Measurements from ENCODE around the gene OR4N2. TPM values are rescaled to one million over a fixed set of nuclear protein-coding genes. Genes with fewer than 3 reads are reported as not detected.
"Not testable (repeated sequence)": the region's sequence is repeated elsewhere in the genome, so short reads cannot be mapped to it uniquely, and the experiment has no call there.

OR4N2 gene
- total RNA-seq, 1 donor from 2014 or later = not detected

DNA sequence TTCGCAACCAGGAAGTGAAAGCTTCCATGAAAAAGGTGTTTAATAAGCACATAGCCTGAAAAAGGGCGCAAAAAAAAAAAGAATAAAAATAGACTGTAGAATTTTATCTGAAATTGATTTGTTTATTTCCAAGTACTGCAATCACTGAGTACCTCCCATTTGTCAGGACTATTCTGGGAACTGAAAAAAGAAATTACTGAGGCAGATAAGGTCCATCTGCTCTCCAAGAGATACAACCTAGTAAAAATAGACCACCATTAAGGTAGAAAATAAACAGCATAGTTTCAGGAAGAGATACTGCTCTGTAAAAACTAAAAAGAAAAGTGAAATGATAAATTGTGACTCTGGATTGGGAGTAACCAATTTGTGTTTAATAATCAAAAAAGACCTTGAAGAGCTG lies 24.7 kb downstream of the OR4N2 start:
- H3K4me3 ChIP-seq (ENCODE audit: low read length in 3 of 3) = no peak overlapping the region
- H3K27me3 ChIP-seq (ENCODE audit: control insufficient read depth in 3 of 3, insufficient read depth in 3 of 3, low read length in 3 of 3) = no peaks in the 10 kb centered on the region
- no peaks in the 10 kb centered on the region for H3K36me3 ChIP-seq (ENCODE audit: control insufficient read depth in 3 of 3, insufficient read depth in 3 of 3, low read length in 3 of 3)
- H3K4me1 ChIP-seq (ENCODE audit: control insufficient read depth in 3 of 3, insufficient read depth in 3 of 3, low read length in 3 of 3) = no peaks in the 10 kb centered on the region
- no peak overlapping the region for H3K27ac ChIP-seq (ENCODE audit: low read depth, low read length)
- no peak overlapping the region for H3K9ac ChIP-seq (ENCODE audit: low read depth in 1 of 3, low read length in 3 of 3)
- peaks cover 0 to 3% (median 2%) of the 10 kb centered on the region in 3 donors for H3K9me3 ChIP-seq (ENCODE audit: control insufficient read depth in 3 of 3, low read length in 3 of 3)

DNA sequence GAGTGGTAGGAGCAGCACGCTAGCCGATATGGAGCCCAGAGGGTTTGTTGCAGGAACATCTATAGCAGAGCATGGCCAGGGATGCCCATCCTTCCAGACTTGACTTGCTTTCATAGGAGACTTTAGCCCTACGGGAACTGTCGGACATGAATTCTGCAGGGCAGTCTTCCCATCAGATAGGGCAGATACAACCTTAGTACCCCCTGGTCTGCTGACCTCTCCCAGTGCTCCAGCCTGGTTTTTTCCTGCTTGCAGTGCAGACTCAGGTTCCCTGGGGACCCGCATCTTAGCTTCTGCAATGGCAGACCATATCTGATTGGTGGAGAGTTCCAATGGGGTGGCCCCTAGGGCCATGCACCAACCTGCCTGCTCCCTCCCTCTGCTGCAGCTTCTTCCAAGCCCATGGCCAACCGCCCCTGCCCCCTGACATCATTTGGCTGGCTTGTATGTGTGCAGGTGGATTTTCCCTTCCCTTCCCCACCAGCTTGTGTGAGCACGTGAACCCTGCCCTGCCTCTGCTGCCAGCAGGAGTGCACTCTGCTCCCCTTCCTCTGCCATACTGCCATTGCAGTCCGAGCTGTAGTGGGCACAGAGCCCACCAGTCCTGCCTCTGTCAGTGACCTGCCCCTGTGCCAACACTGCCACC lies 30.8 kb downstream of the OR4N2 start:
- not testable (repeated sequence) for H3K4me1 ChIP-seq (ENCODE audit: control insufficient read depth in 3 of 3, insufficient read depth in 3 of 3, low read length in 3 of 3); H3K4me3 ChIP-seq (ENCODE audit: low read length in 3 of 3); H3K9ac ChIP-seq (ENCODE audit: low read depth in 1 of 3, low read length in 3 of 3); H3K27ac ChIP-seq (ENCODE audit: low read depth, low read length); H3K27me3 ChIP-seq (ENCODE audit: control insufficient read depth in 3 of 3, insufficient read depth in 3 of 3, low read length in 3 of 3); H3K36me3 ChIP-seq (ENCODE audit: control insufficient read depth in 3 of 3, insufficient read depth in 3 of 3, low read length in 3 of 3); H3K9me3 ChIP-seq (ENCODE audit: control insufficient read depth in 3 of 3, low read length in 3 of 3)

DNA sequence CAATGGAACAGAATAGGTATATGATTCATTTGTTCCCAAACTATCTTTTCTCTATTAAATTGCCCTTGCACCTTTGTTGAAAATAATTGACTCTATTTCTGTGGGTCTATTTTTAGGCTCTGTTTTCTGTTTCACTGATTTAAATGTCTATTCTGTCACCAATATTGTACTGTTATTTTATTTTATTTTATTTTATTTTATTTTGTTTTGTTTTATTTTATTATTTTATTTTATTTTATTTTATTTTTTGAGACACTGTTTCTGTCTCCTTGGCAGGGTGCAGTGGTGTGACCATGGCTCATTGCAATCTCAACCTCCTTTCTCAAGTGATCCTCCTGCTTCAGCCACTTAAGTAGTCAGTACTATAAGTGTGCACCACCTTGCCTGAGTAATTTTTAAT lies 34.9 kb downstream of the OR4N2 start:
- no peaks in the 10 kb centered on the region for H3K27me3 ChIP-seq (ENCODE audit: control insufficient read depth in 3 of 3, insufficient read depth in 3 of 3, low read length in 3 of 3)
- no peaks in the 10 kb centered on the region for H3K4me1 ChIP-seq (ENCODE audit: control insufficient read depth in 3 of 3, insufficient read depth in 3 of 3, low read length in 3 of 3)
- H3K9ac ChIP-seq (ENCODE audit: low read depth in 1 of 3, low read length in 3 of 3) = no peak overlapping the region
- no peak overlapping the region for H3K27ac ChIP-seq (ENCODE audit: low read depth, low read length)
- no peaks in the 10 kb centered on the region for H3K36me3 ChIP-seq (ENCODE audit: control insufficient read depth in 3 of 3, insufficient read depth in 3 of 3, low read length in 3 of 3)
- no peak overlapping the region for H3K4me3 ChIP-seq (ENCODE audit: low read length in 3 of 3)
- peaks cover 0 to 5% (median 2%) of the 10 kb centered on the region in 3 donors for H3K9me3 ChIP-seq (ENCODE audit: control insufficient read depth in 3 of 3, low read length in 3 of 3)

DNA sequence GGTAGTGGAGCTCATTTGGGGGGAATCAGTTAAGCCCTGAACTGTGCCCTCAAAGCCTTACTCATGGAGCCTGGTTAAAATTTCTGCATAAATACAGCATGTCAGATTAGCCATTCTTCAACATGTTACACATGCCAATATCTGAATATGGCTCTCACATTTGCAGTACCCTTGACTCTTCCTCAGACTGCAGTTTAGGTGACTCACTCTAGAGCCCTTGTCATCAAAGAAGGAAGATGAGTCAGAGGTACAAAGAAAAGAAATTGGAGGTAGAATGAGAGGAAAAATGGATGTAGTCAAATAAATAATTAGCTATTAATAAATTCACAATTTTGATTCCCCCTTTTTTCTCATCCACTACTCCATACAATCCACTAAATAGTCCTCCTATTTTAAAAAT lies 47.8 kb downstream of the OR4N2 start:
- Histone ChIP-seq H3K27me3 (ENCODE audit: control insufficient read depth in 3 of 3, insufficient read depth in 3 of 3, low read length in 3 of 3) (no peaks in the 10 kb centered on the region), H3K4me3 (ENCODE audit: low read length in 3 of 3) (no peak overlapping the region), H3K27ac (ENCODE audit: low read depth, low read length) (no peak overlapping the region), H3K9ac (ENCODE audit: low read depth in 1 of 3, low read length in 3 of 3) (no peak overlapping the region), H3K36me3 (ENCODE audit: control insufficient read depth in 3 of 3, insufficient read depth in 3 of 3, low read length in 3 of 3) (no peaks in the 10 kb centered on the region), H3K4me1 (ENCODE audit: control insufficient read depth in 3 of 3, insufficient read depth in 3 of 3, low read length in 3 of 3) (no peaks in the 10 kb centered on the region), H3K9me3 (ENCODE audit: control insufficient read depth in 3 of 3, low read length in 3 of 3) (peaks cover 0 to 3% (median 0%) of the 10 kb centered on the region in 3 donors)

DNA sequence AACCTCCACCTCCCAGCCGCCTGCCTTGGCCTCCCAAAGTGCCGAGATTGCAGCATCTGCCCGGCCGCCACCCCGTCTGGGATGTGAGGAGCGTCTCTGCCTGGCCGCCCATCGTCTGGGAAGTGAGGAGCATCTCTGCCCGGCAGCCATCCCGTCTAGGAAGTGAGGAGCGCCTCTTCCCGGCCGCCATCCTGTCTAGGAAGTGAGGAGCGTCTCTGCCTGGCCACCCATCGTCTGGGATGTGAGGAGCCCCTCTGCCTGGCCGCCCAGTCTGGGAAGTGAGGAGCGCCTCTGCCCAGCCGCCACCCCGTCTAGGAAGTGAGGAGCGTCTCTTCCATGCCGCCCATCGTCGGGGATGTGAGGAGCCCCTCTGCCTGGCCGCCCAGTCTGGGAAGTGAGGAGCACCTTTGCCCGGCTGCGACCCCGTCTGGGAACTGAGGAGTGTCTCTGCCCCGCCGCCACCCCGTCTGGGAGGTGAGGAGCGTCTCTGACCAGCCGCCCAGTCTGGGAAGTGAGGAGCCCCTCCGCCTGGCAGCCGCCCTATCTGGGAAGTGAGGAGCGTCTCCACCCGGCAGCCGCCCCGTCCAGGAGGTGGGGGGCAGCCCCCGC lies 62.6 kb downstream of the OR4N2 start:
- H3K4me1 ChIP-seq (ENCODE audit: control insufficient read depth in 3 of 3, insufficient read depth in 3 of 3, low read length in 3 of 3); H3K27ac ChIP-seq (ENCODE audit: low read depth, low read length); H3K9ac ChIP-seq (ENCODE audit: low read depth in 1 of 3, low read length in 3 of 3); H3K27me3 ChIP-seq (ENCODE audit: control insufficient read depth in 3 of 3, insufficient read depth in 3 of 3, low read length in 3 of 3); H3K9me3 ChIP-seq (ENCODE audit: control insufficient read depth in 3 of 3, low read length in 3 of 3); H3K36me3 ChIP-seq (ENCODE audit: control insufficient read depth in 3 of 3, insufficient read depth in 3 of 3, low read length in 3 of 3); H3K4me3 ChIP-seq (ENCODE audit: low read length in 3 of 3): not testable (repeated sequence)

DNA sequence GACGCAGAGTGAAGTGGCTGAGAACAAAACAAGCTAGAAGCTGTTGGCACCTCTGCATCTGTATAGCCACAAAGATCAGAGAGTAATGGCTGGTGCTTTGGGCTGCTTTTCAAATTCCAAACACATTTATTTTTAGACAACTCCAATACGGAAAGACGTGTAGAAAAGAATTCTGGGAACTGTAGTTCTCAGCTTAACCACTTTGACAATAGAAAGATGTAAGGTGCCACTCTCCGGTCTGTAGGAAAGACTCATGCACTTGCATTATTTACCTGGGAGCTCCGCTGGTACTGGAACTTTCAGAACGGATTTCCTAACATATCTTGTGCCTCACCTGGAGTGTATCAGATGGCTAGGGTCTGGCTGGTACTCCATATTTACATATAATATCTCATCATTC lies 69.6 kb downstream of the OR4N2 start:
- Histone ChIP-seq H3K27me3 (ENCODE audit: control insufficient read depth in 3 of 3, insufficient read depth in 3 of 3, low read length in 3 of 3) (no peaks in the 10 kb centered on the region), H3K4me1 (ENCODE audit: control insufficient read depth in 3 of 3, insufficient read depth in 3 of 3, low read length in 3 of 3) (no peaks in the 10 kb centered on the region)

DNA sequence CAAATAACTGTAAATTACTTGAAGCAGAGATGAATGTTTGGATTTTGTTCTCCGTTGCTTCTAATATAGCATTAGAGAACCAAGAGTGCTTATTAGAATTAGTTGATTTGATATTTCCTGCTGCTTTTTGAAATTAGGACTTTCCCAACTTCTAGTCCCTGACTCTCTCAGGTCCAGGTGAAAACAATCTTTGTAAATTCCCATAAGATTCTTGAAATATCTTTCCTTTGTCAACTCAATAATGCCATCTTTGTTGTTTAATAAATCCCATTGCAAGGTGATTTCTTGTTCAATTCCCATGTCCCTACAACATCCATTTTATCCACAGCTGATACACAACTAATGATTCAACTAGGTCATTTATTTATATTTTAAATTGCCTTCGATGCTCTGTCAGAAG lies 71.3 kb downstream of the OR4N2 start, which contains the start of gene OR4K2:
OR4K2 (plus strand) TSS at position 301 of the 400 bp plus-strand sequence. CDS start 1,126 bp downstream, outside the sequence.
- Histone ChIP-seq H3K4me3 (ENCODE audit: low read length in 3 of 3) (no peak within 1 kb of the TSS), H3K4me1 (ENCODE audit: control insufficient read depth in 3 of 3, insufficient read depth in 3 of 3, low read length in 3 of 3) (no peaks in the 10 kb centered on the region), H3K27ac (ENCODE audit: low read depth, low read length) (no peak within 1 kb of the TSS), H3K36me3 (ENCODE audit: control insufficient read depth in 3 of 3, insufficient read depth in 3 of 3, low read length in 3 of 3) (no peaks in the 10 kb centered on the region), H3K9me3 (ENCODE audit: control insufficient read depth in 3 of 3, low read length in 3 of 3) (peaks cover 0 to 3% (median 0%) of the 10 kb centered on the region in 3 donors), H3K9ac (ENCODE audit: low read depth in 1 of 3, low read length in 3 of 3) (no peak within 1 kb of the TSS), H3K27me3 (ENCODE audit: control insufficient read depth in 3 of 3, insufficient read depth in 3 of 3, low read length in 3 of 3) (no peaks in the 10 kb centered on the region)

More for the DNA sequence above, 69.6 kb downstream of the OR4N2 start:
- Histone ChIP-seq H3K9ac (ENCODE audit: low read depth in 1 of 3, low read length in 3 of 3) (no peak overlapping the region), H3K36me3 (ENCODE audit: control insufficient read depth in 3 of 3, insufficient read depth in 3 of 3, low read length in 3 of 3) (no peaks in the 10 kb centered on the region), H3K9me3 (ENCODE audit: control insufficient read depth in 3 of 3, low read length in 3 of 3) (peaks cover 0 to 3% (median 0%) of the 10 kb centered on the region in 3 donors), H3K4me3 (ENCODE audit: low read length in 3 of 3) (no peak overlapping the region), H3K27ac (ENCODE audit: low read depth, low read length) (no peak overlapping the region)

DNA sequence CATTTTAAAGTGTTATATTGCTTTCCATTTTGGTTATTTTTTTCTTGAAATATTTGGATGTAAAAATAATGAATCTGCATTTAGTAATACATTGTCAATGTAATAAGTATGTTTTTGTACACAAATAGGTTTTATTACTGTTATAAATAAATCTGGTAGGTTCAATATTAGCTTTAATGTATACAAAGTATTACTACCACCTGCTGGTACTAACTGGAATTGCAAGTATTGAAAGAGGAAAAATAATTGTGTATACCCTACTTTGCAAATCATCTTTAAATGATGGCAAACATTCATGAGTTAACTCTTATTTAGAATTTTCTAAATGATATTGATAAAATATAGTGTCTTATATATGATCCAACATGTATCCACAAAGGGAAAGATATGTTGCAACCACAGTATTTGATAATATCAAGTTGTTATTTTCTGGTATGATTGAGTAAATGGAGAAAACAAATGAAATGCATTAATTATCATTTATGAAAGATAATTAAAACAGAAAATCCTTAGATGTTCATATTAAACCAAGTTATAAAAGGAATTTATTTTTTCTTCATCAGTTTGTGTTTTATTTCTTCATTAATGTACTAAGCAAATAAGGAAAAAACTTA lies 74.6 kb downstream of the OR4N2 start:
- Histone ChIP-seq H3K27me3 (ENCODE audit: control insufficient read depth in 3 of 3, insufficient read depth in 3 of 3, low read length in 3 of 3) (no peaks in the 10 kb centered on the region), H3K4me3 (ENCODE audit: low read length in 3 of 3) (no peak overlapping the region), H3K36me3 (ENCODE audit: control insufficient read depth in 3 of 3, insufficient read depth in 3 of 3, low read length in 3 of 3) (no peaks in the 10 kb centered on the region), H3K9ac (ENCODE audit: low read depth in 1 of 3, low read length in 3 of 3) (no peak overlapping the region), H3K27ac (ENCODE audit: low read depth, low read length) (no peak overlapping the region), H3K4me1 (ENCODE audit: control insufficient read depth in 3 of 3, insufficient read depth in 3 of 3, low read length in 3 of 3) (no peaks in the 10 kb centered on the region), H3K9me3 (ENCODE audit: control insufficient read depth in 3 of 3, low read length in 3 of 3) (peaks cover 0 to 3% (median 0%) of the 10 kb centered on the region in 3 donors)
